Measurements from ENCODE around the gene ZMIZ1. TPM values are rescaled to one million over a fixed set of nuclear protein-coding genes. Genes with fewer than 3 reads are reported as not detected.

ZMIZ1 gene
- total and polyA plus RNA-seq, 2 donors (not counting 1 experiment from before 2014, with no cell fraction given), result 6.3 to 30.6 TPM

DNA sequence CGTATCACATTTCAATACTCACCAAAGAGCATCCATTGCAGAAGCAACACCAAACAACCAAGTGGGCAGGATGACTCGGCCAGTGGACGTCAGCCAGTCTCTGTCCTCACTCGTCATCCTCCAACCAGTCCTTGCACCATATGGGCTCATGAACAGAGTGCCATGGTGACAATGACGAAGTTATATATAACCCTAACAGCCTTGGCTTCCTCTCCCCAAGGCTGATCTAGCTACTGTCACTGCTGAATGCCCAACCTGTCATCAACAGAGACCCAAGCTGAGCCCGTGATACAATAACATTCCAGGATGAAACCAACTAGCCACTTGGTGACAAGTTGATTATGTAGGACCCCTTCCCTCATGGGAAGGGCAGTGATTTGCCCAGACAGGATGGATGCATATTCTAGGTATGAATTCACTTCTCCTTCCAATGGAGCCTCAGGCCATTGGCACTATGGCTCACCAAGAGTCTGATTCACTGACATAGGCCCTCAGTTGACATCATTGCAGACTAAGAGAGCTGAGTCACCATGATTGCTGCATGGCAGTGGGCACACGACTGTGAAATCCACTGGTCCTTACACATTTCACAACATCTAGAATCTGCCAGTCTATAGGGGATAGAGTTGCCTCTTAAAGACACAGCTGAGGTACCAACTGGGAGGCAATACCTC is 252.2 kb downstream of the ZMIZ1 start:
- DNase-seq (ENCODE audit: low read depth in 2 of 2), result peak; percentile 84 to 85
- Histone ChIP-seq H3K36me3 (ENCODE audit: control insufficient read depth, insufficient read depth, low read length) (no peaks in the 10 kb centered on the region), H3K79me2 (ENCODE audit: control insufficient read depth, insufficient read depth, low read length) (no peaks in the 10 kb centered on the region), H3K9me3 (ENCODE audit: control insufficient read depth, insufficient read depth, low read depth, low read length) (no peaks in the 10 kb centered on the region), H4K20me1 (ENCODE audit: control insufficient read depth, extremely low read depth, insufficient read depth, low read length) (no peaks in the 10 kb centered on the region), H3K27me3 (ENCODE audit: control insufficient read depth, insufficient read depth, low read length) (no peaks in the 10 kb centered on the region), H2AFZ (ENCODE audit: low read length) (no peak overlapping the region), H3K27ac (ENCODE audit: insufficient read depth, low read length) (peak overlapping the region; percentile 70), H3K9ac (ENCODE audit: insufficient read depth, low read length) (no peak overlapping the region), H3K4me3 (replicated peaks in 1 of 4; ENCODE audit: control extremely low read depth in 1 of 4, insufficient read depth in 1 of 4, low read depth in 3 of 4, low read length in 4 of 4) (no peak overlapping the region), H3K4me2 (ENCODE audit: extremely low read depth, insufficient read depth, low read length) (no peak overlapping the region), H3K4me1 (ENCODE audit: control insufficient read depth, extremely low read depth, insufficient read depth, low read length) (peaks cover 35% of the 10 kb centered on the region)
- TF ChIP-seq EZH2 (IDR thresholded peaks at IDR 0.05; ENCODE audit: low read length, missing control alignments), result no peak
- TF ChIP-seq, protein P1, sequence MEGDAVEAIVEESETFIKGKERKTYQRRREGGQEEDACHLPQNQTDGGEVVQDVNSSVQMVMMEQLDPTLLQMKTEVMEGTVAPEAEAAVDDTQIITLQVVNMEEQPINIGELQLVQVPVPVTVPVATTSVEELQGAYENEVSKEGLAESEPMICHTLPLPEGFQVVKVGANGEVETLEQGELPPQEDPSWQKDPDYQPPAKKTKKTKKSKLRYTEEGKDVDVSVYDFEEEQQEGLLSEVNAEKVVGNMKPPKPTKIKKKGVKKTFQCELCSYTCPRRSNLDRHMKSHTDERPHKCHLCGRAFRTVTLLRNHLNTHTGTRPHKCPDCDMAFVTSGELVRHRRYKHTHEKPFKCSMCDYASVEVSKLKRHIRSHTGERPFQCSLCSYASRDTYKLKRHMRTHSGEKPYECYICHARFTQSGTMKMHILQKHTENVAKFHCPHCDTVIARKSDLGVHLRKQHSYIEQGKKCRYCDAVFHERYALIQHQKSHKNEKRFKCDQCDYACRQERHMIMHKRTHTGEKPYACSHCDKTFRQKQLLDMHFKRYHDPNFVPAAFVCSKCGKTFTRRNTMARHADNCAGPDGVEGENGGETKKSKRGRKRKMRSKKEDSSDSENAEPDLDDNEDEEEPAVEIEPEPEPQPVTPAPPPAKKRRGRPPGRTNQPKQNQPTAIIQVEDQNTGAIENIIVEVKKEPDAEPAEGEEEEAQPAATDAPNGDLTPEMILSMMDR (conservative IDR thresholded peaks at IDR 0.05 in 1 of 2, IDR thresholded peaks at IDR 0.05 in 1 of 2; ENCODE audit: low read depth in 1 of 2, low read length in 2 of 2), result no peak

DNA sequence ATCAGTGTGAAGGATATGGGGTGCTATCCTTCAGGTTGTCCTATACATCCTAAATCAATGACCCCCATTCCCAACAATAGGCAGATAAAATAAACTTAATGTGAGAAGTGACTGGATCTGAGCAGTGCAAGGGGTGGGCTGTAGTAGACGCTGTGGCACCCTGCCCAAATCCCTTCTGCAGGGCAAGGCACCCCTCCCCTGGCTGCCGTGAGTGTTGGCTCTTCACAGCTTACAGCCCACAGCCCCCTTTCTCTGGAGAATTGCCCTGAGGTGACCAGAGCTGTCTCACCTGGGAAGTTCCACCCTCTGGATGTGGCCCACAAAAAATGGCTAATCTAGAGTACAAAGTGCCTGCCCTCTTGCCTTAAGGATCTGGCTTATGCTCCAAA is 252.7 kb downstream of the ZMIZ1 start:
- DNase-seq (ENCODE audit: low read depth in 2 of 2), result no peak
- no peaks in the 10 kb centered on the region for H3K79me2 ChIP-seq (ENCODE audit: control insufficient read depth, insufficient read depth, low read length)
- H3K4me1 ChIP-seq (ENCODE audit: control insufficient read depth, extremely low read depth, insufficient read depth, low read length), result peaks cover 35% of the 10 kb centered on the region
- no peaks in the 10 kb centered on the region for H4K20me1 ChIP-seq (ENCODE audit: control insufficient read depth, extremely low read depth, insufficient read depth, low read length)
- TF ChIP-seq, protein P1 (conservative IDR thresholded peaks at IDR 0.05 in 1 of 2, IDR thresholded peaks at IDR 0.05 in 1 of 2; ENCODE audit: low read depth in 1 of 2, low read length in 2 of 2), result no peak
- TF ChIP-seq EZH2 (IDR thresholded peaks at IDR 0.05; ENCODE audit: low read length, missing control alignments), result no peak
- no peaks in the 10 kb centered on the region for H3K9me3 ChIP-seq (ENCODE audit: control insufficient read depth, insufficient read depth, low read depth, low read length)
- no peaks in the 10 kb centered on the region for H3K36me3 ChIP-seq (ENCODE audit: control insufficient read depth, insufficient read depth, low read length)
- no peak overlapping the region for H3K9ac ChIP-seq (ENCODE audit: insufficient read depth, low read length)
- H3K27ac ChIP-seq (ENCODE audit: insufficient read depth, low read length), result peak overlapping the region; percentile 12
- no peak overlapping the region for H3K4me2 ChIP-seq (ENCODE audit: extremely low read depth, insufficient read depth, low read length)
- no peaks in the 10 kb centered on the region for H3K27me3 ChIP-seq (ENCODE audit: control insufficient read depth, insufficient read depth, low read length)
- no peak overlapping the region for H2AFZ ChIP-seq (ENCODE audit: low read length)
- H3K4me3 ChIP-seq (replicated peaks in 1 of 4; ENCODE audit: control extremely low read depth in 1 of 4, insufficient read depth in 1 of 4, low read depth in 3 of 4, low read length in 4 of 4), result no peak overlapping the region

DNA sequence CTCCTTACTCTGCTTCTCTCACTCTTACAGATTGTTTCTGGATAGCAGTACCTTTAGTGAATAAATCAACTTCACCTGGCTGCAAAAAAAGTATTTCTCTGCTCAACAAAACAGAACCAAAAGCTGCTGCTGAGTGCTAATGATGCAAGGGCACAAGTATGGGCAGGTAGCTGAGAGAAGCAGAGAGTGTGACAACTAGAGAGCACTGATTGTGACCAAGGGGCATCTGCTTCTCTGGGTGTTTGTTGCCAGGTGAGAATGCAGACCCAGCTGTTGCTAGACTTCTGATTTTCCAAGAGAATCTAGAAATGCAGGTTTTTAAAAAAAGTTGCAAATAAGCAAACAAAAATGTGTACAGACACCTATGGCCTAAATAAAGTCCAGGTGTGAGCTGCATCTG is 253.2 kb downstream of the ZMIZ1 start:
- no peaks in the 10 kb centered on the region for H3K36me3 ChIP-seq (ENCODE audit: control insufficient read depth, insufficient read depth, low read length)
- H3K9me3 ChIP-seq (ENCODE audit: control insufficient read depth, insufficient read depth, low read depth, low read length), result no peaks in the 10 kb centered on the region
- no peak overlapping the region for H2AFZ ChIP-seq (ENCODE audit: low read length)
- H4K20me1 ChIP-seq (ENCODE audit: control insufficient read depth, extremely low read depth, insufficient read depth, low read length), result no peaks in the 10 kb centered on the region
- H3K27me3 ChIP-seq (ENCODE audit: control insufficient read depth, insufficient read depth, low read length), result no peaks in the 10 kb centered on the region
- DNase-seq (ENCODE audit: low read depth in 2 of 2), result no peak
- no peak overlapping the region for H3K9ac ChIP-seq (ENCODE audit: insufficient read depth, low read length)
- H3K79me2 ChIP-seq (ENCODE audit: control insufficient read depth, insufficient read depth, low read length), result no peaks in the 10 kb centered on the region
- H3K4me3 ChIP-seq (replicated peaks in 1 of 4; ENCODE audit: control extremely low read depth in 1 of 4, insufficient read depth in 1 of 4, low read depth in 3 of 4, low read length in 4 of 4), result no peak overlapping the region
- no peak overlapping the region for H3K4me2 ChIP-seq (ENCODE audit: extremely low read depth, insufficient read depth, low read length)
- H3K4me1 ChIP-seq (ENCODE audit: control insufficient read depth, extremely low read depth, insufficient read depth, low read length), result peaks cover 30% of the 10 kb centered on the region
- no peak overlapping the region for H3K27ac ChIP-seq (ENCODE audit: insufficient read depth, low read length)
- TF ChIP-seq, protein P1 (conservative IDR thresholded peaks at IDR 0.05 in 1 of 2, IDR thresholded peaks at IDR 0.05 in 1 of 2; ENCODE audit: low read depth in 1 of 2, low read length in 2 of 2), result no peak
- no peak for TF ChIP-seq EZH2 (IDR thresholded peaks at IDR 0.05; ENCODE audit: low read length, missing control alignments)

Measured in fibroblast of lung (primary cell).